H1 (cell line): ENCODE measurements around the gene DNAJC21. TPM values are rescaled to one million over a fixed set of nuclear protein-coding genes. Genes with fewer than 3 reads are reported as not detected.
A peak's percentile ranks its signal among the peaks of the same experiment; 100 is the strongest.

Experiments used
- CHD7 ChIP-seq: fragments of 300-600 bp; sonication (generic); IDR thresholded peaks from 2 replicates; pipeline ENCODE4 v1.7.1; 2012; ENCODE audit warnings: low read length, moderate library complexity, mild to moderate bottlenecking, inconsistent platforms; ENCODE audit not compliant: insufficient replicate concordance
- EGR1 ChIP-seq: IDR thresholded peaks from 2 replicates; pipeline ENCODE4 v1.6.1; 2011; ENCODE audit warnings: low read depth, low read length, borderline replicate concordance
- JUND ChIP-seq: IDR thresholded peaks from 2 replicates; pipeline ENCODE4 v1.6.1; 2011; ENCODE audit warnings: mild to moderate bottlenecking, improper control_type of control experiment, low read length
- KDM4A ChIP-seq: IDR thresholded peaks from one replicate; pipeline ENCODE4 v1.7.1; 2012; ENCODE audit warnings: low read depth, mild to moderate bottlenecking, moderate library complexity, low read length, inconsistent platforms; ENCODE audit not compliant: severe bottlenecking
- TEAD4 ChIP-seq: IDR thresholded peaks from 2 replicates; pipeline ENCODE4 v1.6.1; 2012; ENCODE audit warnings: low read depth, low read length, inconsistent platforms, mixed read lengths
- polyA plus RNA-seq, 7 experiments: library from polyadenylated mRNA; depleted of rRNA in 3 of 7; stranded (reverse) in 5 of 7; unstranded in 2 of 7; fragments of >200 nt in 5 of 7; fragments of 200-250 nt in 2 of 7; gene quantifications; 1 replicate in 5 of 7; 2 replicates in 1 of 7; 4 replicates in 1 of 7; pipeline versions ENCODE4 v1.2.1 to v1.2.3, GENCODE V29; 2011 to 2013; ENCODE audit warnings: missing spikeins in 2 of 7, mixed read lengths in 2 of 7
- total RNA-seq: library from RNA; stranded (reverse); fragmentation: NEBNext Ultra II Directional; extraction: Animal tissue kit (Norgen Biotek cat#: 25700); gene quantifications from 2 replicates; pipeline ENCODE4 v1.2.1, GENCODE V29; 2021
- TF ChIP-seq, protein P1 (sequence below): IDR thresholded peaks from 2 replicates; pipeline ENCODE4 v1.6.1; 2012; ENCODE audit warnings: inconsistent platforms

Gene DNAJC21
- total and polyA plus RNA-seq, 2 of the 8 experiments (the other 6 are each of a cell fraction or from before 2014, with no cell fraction given) = 5.1 to 47.5 TPM

DNA sequence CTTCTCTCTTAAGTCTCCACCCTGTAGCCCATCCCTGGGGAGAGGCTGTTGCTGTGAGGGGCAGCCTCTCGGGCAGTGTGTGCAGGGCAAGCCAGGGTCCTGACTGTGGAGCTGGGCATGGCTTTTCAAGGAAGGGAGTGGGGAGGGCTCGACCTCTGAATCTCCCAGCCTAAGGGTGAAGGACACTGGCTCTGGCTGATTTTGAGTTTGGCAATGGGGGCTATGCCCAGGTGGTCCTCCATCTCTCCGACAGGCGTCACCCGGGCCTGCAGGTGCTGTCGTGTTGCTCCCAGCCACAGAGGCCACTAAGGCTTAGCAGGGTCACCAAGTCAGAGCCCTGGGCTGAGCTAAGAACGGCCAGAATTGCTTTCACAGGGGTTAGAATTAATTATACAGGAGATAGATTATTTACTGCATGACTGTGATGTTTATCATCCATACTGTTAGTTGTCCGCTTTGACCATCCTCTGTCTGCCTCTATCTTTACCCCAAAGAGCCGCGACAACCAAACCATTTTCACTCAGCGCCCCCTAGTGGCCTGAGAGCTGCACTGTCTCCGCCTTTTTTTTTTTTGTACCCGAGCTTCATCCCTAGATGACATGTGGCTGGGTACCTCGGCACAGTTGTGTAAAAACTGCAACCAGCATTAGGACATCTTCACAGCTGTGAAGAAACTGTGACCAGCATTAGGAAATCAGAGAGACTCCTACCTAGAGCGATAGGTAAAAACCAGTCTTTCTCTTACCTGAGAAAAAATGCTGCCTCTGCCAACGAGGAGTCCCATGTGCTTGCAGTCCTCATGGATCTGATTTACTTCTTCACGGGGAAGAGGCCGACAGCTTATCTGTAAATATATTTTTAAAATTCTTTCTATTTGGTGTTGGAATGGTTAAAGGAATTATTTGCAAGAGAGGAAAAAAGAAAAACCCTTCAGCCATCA lies 73.9 kb downstream of the DNAJC21 start (continued):
- TF ChIP-seq CHD7 = no peak
- no peak for TF ChIP-seq TEAD4
- TF ChIP-seq JUND = no peak
- TF ChIP-seq KDM4A = no peak
- TF ChIP-seq EGR1 = no peak
- TF ChIP-seq, protein P1, sequence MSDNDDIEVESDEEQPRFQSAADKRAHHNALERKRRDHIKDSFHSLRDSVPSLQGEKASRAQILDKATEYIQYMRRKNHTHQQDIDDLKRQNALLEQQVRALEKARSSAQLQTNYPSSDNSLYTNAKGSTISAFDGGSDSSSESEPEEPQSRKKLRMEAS = peak; percentile 45; the same call in 1 of the 2 replicates
